A549 (cell line): Measurements from ENCODE around the gene SYNPR. TPM values are rescaled to one million over a fixed set of nuclear protein-coding genes. Genes with fewer than 3 reads are reported as not detected.
A peak's percentile ranks its signal among the peaks of the same experiment; 100 is the strongest.

Experiments used
- ATAC-seq, 2 experiments: fragments of 200-7000 bp in 1 of 2; fragments of >200 bp in 1 of 2; cut with Nextera tagmentation in 1 of 2; cut with Tn5 transposase in 1 of 2; 3 replicates each; pipeline versions ENCODE4 v1.8.0 to v1.9.1; 2018 to 2020; ENCODE audit warnings: mild to moderate bottlenecking in 1 of 2, moderate library complexity in 1 of 2
- CTCF ChIA-PET: fragments of 300-600 bp; sonication (Branson Sonifier 250); formaldehyde crosslinking; extraction: SDS; loops from one replicate; lab custom pipeline; 2021; ENCODE audit warnings: antibody characterized with exemption, inconsistent platforms; lab: Yijun Ruan, JAX
- POLR2A ChIA-PET: fragments of 350-600 bp; formaldehyde crosslinking; extraction: SDS; loops from one replicate; lab custom pipeline; 2021; ENCODE audit warnings: antibody characterized with exemption, inconsistent platforms; lab: Yijun Ruan, JAX
- DNase-seq, 2 experiments: peaks; one replicate each; pipeline versions ENCODE4 v3.0.0 to v3.0.0-alpha.2; 2011 to 2016; ENCODE audit warnings: low read depth in 1 of 2, low spot score in 1 of 2
- FAIRE-seq: peaks from 2 replicates; lab custom pipeline; 2011; peaks lifted over from hg19 to GRCh38; lab: Jason Lieb, UNC
- H3K27ac ChIP-seq, 2 experiments: fragments of >200 bp; sonication (Bioruptor Twin); formaldehyde crosslinking; 3 replicates each; pipeline ENCODE4 v1.5.1; 2016 to 2017
- H3K4me1 ChIP-seq: fragments of >200 bp; sonication (Bioruptor Twin); formaldehyde crosslinking; 3 replicates; pipeline ENCODE4 v1.6.1; 2016
- H3K4me2 ChIP-seq: fragments of >200 bp; sonication (Bioruptor Twin); formaldehyde crosslinking; 3 replicates; pipeline ENCODE4 v1.6.1; 2016
- H3K4me3 ChIP-seq: fragments of >200 bp; sonication (Bioruptor Twin); formaldehyde crosslinking; 3 replicates; pipeline ENCODE4 v1.5.1; 2016
- H3K9me3 ChIP-seq: fragments of >200 bp; sonication (Bioruptor Twin); formaldehyde crosslinking; 3 replicates; pipeline ENCODE4 v1.6.1; 2016
- CBX2 ChIP-seq: fragments of 200-600 bp; sonication (generic); IDR thresholded peaks from 2 replicates; pipeline ENCODE4 v1.6.1; 2016; ENCODE audit warnings: low read depth, mild to moderate bottlenecking, borderline replicate concordance
- CTCF ChIP-seq: fragments of >200 bp; sonication (Bioruptor Twin); formaldehyde crosslinking; IDR thresholded peaks from 3 replicates; pipeline ENCODE4 v1.5.1; 2016
- E2F6 ChIP-seq: IDR thresholded peaks from 2 replicates; pipeline ENCODE4 v1.6.1; 2012; ENCODE audit warnings: low read depth, borderline replicate concordance
- EP300 ChIP-seq, 2 experiments: fragments of >200 bp; sonication (Bioruptor Twin); formaldehyde crosslinking; IDR thresholded peaks; 2 replicates in 1 of 2; 3 replicates in 1 of 2; pipeline ENCODE4 v1.6.1; 2016 to 2017
- FOXS1 ChIP-seq: fragments of 250-450 bp; sonication (Bioruptor Pico); IDR thresholded peaks from 2 replicates; pipeline ENCODE4 v1.5.0; 2020; ENCODE audit warnings: mild to moderate bottlenecking, moderate library complexity
- GATA3 ChIP-seq: IDR thresholded peaks from 2 replicates; pipeline ENCODE4 v1.6.1; 2012; ENCODE audit warnings: borderline replicate concordance
- HEYL ChIP-seq: fragments of 250-450 bp; sonication (Bioruptor Pico); IDR thresholded peaks from 2 replicates; pipeline ENCODE4 v1.8.0; 2021; ENCODE audit warnings: mild to moderate bottlenecking, moderate library complexity
- HMGXB4 ChIP-seq: fragments of 250-450 bp; sonication (Bioruptor Pico); IDR thresholded peaks from 2 replicates; pipeline ENCODE4 v1.5.0; 2021; ENCODE audit warnings: mild to moderate bottlenecking, moderate library complexity, borderline replicate concordance
- HOXB5 ChIP-seq: fragments of 250-450 bp; sonication (Bioruptor Pico); IDR thresholded peaks from 2 replicates; pipeline ENCODE4 v1.5.0; 2020; ENCODE audit warnings: mild to moderate bottlenecking, moderate library complexity
- JUN ChIP-seq, 2 experiments: fragments of >200 bp; sonication (Bioruptor Twin); formaldehyde crosslinking; IDR thresholded peaks; 2 replicates in 1 of 2; 3 replicates in 1 of 2; pipeline ENCODE4 v1.6.1; 2016 to 2017
- MAFK ChIP-seq: fragments of 450-650 bp; IDR thresholded peaks from 2 replicates; pipeline ENCODE4 v1.6.1; 2014; ENCODE audit not compliant: partially characterized antibody
- NR3C1 ChIP-seq: fragments of >200 bp; sonication (Bioruptor Twin); formaldehyde crosslinking; IDR thresholded peaks from 3 replicates; pipeline ENCODE4 v1.6.1; 2017
- POLR2AphosphoS2 ChIP-seq: conservative IDR thresholded peaks from 2 replicates; pipeline ENCODE4 v1.6.1; 2012; ENCODE audit warnings: low read length, improper control_type of control experiment, inconsistent platforms
- RAD21 ChIP-seq, 2 experiments: fragments of >200 bp in 1 of 2; sonication (Bioruptor Twin) in 1 of 2; formaldehyde crosslinking in 1 of 2; IDR thresholded peaks in 1 of 2; conservative IDR thresholded peaks in 1 of 2; 2 replicates in 1 of 2; 3 replicates in 1 of 2; pipeline ENCODE4 v1.6.1; 2012 to 2018; ENCODE audit warnings: inconsistent platforms in 1 of 2
- RCOR1 ChIP-seq: fragments of 150-350 bp; IDR thresholded peaks from 2 replicates; pipeline ENCODE4 v1.6.1; 2014; ENCODE audit warnings: antibody characterized with exemption, low read length, low read depth
- SMC3 ChIP-seq: fragments of >200 bp; sonication (Bioruptor Twin); formaldehyde crosslinking; IDR thresholded peaks from 3 replicates; pipeline ENCODE4 v1.6.1; 2018; ENCODE audit warnings: inconsistent platforms
- TFCP2L1 ChIP-seq: fragments of 250-450 bp; sonication (Bioruptor Pico); IDR thresholded peaks from 2 replicates; pipeline ENCODE4 v1.5.0; 2021; ENCODE audit warnings: mild to moderate bottlenecking
- ZC3H11A ChIP-seq: fragments of 450-650 bp; IDR thresholded peaks from 2 replicates; pipeline ENCODE4 v1.6.1; 2014; ENCODE audit warnings: antibody characterized with exemption, mild to moderate bottlenecking
- WGBS: methylation state at CpG from one replicate; pipeline ENCODE4 v1.1.6; 2017; ENCODE audit errors: missing lambda C conversion rate; 5-methylcytosine and 5-hydroxymethylcytosine counted together
- polyA plus RNA-seq, 4 experiments: library from polyadenylated mRNA; depleted of rRNA in 3 of 4; stranded (reverse); fragments of >200 nt; fragmentation: RNase III in 1 of 4; extraction: RNeasy Plus Mini Kit Qiagen cat#74134 plus additional on column Dnase treatment in 1 of 4; gene quantifications; 2 replicates in 3 of 4; 3 replicates in 1 of 4; pipeline ENCODE4 v1.2.3, GENCODE V29; 2011 to 2017
- TF ChIP-seq, protein P1 (sequence below): fragments of 200-600 bp; sonication (generic); IDR thresholded peaks from 2 replicates; pipeline ENCODE4 v1.6.1; 2016; ENCODE audit warnings: antibody characterized with exemption, mild to moderate bottlenecking, moderate library complexity
- TF ChIP-seq, protein P2 (sequence below): fragments of 250-450 bp; sonication (Bioruptor Pico); IDR thresholded peaks from 2 replicates; pipeline ENCODE4 v1.5.0; 2020; ENCODE audit warnings: low read depth, mild to moderate bottlenecking, moderate library complexity
- TF ChIP-seq, protein P3 (sequence below): IDR thresholded peaks from 2 replicates; pipeline ENCODE4 v1.6.1; 2012

SYNPR gene
- polyA plus RNA-seq, 2 of the 4 experiments (the other 2 are of a cell fraction), result not detected

- FAIRE-seq (no peak), ATAC-seq (no peak), DNase-seq (peak in 1 of 2 experiments; percentile 2)
- no peaks in the 10 kb centered on the region for H3K4me1 ChIP-seq
- no peak overlapping the region for H3K4me3 ChIP-seq
- POLR2A ChIA-PET, result no interaction called here
- H3K9me3 ChIP-seq, result no peaks in the 10 kb centered on the region
- 7% methylated on average over 6 of the region's 6 CpGs for WGBS
- no peak overlapping the region for H3K4me2 ChIP-seq
- no peak overlapping the region for H3K27ac ChIP-seq
- TF ChIP-seq RCOR1, result no peak
- TF ChIP-seq HEYL, result no peak
- CTCF ChIA-PET, result no interaction called here
Observed at GRCh38 chr3:63565220-63565619, 287.1 kb downstream of the SYNPR start.

GRCh38 chr3:63571682-63572081 lies 293.6 kb downstream of the SYNPR start:
- Histone ChIP-seq H3K4me2 (no peak overlapping the region), H3K4me3 (no peak overlapping the region), H3K9me3 (no peaks in the 10 kb centered on the region), H3K4me1 (no peaks in the 10 kb centered on the region), H3K27ac (no peak overlapping the region)
- CTCF ChIA-PET, result no interaction called here
- no peak for ATAC-seq
- no peak for DNase-seq
- POLR2A ChIA-PET, result no interaction called here
- FAIRE-seq, result no peak
- no peak for TF ChIP-seq RAD21 (conservative IDR thresholded peaks at IDR 0.05 in 1 of 2, IDR thresholded peaks at IDR 0.05 in 1 of 2)
- no peak for TF ChIP-seq POLR2AphosphoS2
- no peak for TF ChIP-seq NR3C1
- TF ChIP-seq, protein P1, sequence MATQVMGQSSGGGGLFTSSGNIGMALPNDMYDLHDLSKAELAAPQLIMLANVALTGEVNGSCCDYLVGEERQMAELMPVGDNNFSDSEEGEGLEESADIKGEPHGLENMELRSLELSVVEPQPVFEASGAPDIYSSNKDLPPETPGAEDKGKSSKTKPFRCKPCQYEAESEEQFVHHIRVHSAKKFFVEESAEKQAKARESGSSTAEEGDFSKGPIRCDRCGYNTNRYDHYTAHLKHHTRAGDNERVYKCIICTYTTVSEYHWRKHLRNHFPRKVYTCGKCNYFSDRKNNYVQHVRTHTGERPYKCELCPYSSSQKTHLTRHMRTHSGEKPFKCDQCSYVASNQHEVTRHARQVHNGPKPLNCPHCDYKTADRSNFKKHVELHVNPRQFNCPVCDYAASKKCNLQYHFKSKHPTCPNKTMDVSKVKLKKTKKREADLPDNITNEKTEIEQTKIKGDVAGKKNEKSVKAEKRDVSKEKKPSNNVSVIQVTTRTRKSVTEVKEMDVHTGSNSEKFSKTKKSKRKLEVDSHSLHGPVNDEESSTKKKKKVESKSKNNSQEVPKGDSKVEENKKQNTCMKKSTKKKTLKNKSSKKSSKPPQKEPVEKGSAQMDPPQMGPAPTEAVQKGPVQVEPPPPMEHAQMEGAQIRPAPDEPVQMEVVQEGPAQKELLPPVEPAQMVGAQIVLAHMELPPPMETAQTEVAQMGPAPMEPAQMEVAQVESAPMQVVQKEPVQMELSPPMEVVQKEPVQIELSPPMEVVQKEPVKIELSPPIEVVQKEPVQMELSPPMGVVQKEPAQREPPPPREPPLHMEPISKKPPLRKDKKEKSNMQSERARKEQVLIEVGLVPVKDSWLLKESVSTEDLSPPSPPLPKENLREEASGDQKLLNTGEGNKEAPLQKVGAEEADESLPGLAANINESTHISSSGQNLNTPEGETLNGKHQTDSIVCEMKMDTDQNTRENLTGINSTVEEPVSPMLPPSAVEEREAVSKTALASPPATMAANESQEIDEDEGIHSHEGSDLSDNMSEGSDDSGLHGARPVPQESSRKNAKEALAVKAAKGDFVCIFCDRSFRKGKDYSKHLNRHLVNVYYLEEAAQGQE, result no peak
- TF ChIP-seq HOXB5, result no peak
- TF ChIP-seq SMC3, result no peak
- TF ChIP-seq, protein P2, sequence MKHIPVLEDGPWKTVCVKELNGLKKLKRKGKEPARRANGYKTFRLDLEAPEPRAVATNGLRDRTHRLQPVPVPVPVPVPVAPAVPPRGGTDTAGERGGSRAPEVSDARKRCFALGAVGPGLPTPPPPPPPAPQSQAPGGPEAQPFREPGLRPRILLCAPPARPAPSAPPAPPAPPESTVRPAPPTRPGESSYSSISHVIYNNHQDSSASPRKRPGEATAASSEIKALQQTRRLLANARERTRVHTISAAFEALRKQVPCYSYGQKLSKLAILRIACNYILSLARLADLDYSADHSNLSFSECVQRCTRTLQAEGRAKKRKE (CRISPR knock-in tag), result no peak
- TF ChIP-seq CBX2, result no peak
- no peak for TF ChIP-seq TFCP2L1
- TF ChIP-seq MAFK, result no peak
- TF ChIP-seq GATA3, result no peak
- TF ChIP-seq, protein P3, sequence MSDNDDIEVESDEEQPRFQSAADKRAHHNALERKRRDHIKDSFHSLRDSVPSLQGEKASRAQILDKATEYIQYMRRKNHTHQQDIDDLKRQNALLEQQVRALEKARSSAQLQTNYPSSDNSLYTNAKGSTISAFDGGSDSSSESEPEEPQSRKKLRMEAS, result no peak
- no peak for TF ChIP-seq ZC3H11A
- TF ChIP-seq EP300 (IDR thresholded peaks at IDR 0.05), result no peak
- no peak for TF ChIP-seq E2F6
- no peak for TF ChIP-seq JUN (IDR thresholded peaks at IDR 0.05)
- no peak for TF ChIP-seq FOXS1 (CRISPR knock-in tag)
- TF ChIP-seq CTCF, result no peak
- no peak for TF ChIP-seq HMGXB4 (CRISPR knock-in tag)
- TF ChIP-seq HEYL, result no peak
- under 1% methylated on average over 3 of the region's 3 CpGs for WGBS
